ENCODE results near the gene MTOR.

Gene MTOR

DNA sequence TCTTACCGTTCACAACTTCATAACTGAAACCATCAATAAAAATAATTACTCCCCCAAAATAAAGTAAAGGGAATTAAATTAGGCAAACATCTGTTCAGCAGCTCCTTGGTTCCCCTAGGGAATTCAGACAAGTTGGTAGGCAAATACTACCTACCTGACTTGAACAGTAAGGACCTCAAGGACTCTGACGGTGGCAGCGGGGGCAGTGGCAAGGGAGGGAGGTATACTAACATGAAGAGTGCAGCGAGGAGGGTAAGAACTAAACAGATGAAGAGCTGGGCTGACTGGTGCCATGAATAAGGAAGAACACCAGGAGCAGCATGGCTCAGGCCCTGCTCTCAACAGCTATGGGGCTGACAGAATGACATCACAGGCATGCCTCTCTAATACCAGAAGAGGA lies 33.1 kb downstream of the MTOR start:
- DNase-seq (ENCODE audit: low read depth, low spot score), result no peak
- H3K27ac ChIP-seq, result no peak overlapping the region

DNA sequence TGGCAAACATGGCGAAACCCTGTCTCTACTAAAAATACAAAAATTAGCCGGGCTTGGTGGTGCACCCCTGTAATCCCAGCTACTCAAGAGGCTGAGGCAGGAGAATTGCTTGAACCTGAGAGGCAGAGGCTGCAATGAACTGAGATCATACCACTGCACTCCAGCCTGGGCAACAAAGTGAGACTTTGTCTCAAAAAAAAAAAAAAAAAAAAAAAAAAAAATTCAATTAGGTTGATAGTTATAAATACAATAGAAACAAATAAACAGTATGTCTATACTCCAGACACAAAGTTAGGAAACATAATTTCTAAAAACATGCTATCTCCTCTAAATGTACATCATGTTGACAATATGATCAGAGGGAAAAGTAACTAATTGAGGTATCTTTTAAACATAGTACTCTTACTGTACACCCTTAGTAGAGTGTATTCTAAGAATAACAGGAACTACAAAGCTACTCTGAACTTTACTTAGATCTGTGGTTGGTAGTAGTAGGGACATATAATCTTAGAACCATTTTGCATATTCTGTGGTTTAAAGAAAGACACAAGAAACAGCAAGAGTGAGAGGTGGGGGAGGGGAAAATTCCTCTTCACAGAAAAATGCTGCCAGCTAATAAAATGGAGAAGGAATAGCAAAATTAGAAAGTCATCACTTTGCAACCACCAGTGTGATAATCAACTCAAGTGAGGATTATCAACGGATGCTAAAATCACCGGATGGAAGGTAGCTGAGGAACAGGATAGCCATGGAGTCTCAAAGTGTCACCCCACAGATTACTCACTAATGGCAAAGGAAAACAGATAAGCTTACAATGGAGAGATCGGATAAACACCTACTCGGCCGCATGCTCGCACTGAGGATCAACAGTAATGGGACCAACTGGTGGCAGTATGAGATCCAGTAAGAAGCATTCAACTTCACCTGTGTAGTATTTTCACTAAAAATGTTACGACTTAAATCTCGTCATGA lies 35.0 kb downstream of the MTOR start:
- no peak for DNase-seq (ENCODE audit: low read depth, low spot score)
- H3K27ac ChIP-seq, result no peak overlapping the region

DNA sequence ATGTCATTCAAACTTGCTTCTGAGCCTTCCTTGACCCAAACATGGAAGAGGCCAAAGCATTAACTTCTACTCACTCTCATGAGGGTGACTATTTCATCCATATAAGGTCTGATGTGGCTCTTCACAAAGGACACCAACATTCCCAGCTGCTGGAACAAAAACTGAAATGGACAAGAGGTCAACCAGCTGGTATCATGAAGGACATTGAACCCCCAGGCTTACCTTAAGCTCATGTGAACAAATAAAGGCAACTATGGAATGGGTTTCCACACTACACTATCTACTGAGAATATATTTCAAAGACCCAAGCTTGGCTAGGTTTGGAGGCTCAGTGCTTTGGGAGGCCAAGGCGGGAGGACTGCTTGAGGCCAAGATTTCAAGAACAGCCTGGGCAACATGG lies 46.3 kb downstream of the MTOR start:
- H3K27ac ChIP-seq, result no peak overlapping the region
- DNase-seq (ENCODE audit: low read depth, low spot score), result no peak

DNA sequence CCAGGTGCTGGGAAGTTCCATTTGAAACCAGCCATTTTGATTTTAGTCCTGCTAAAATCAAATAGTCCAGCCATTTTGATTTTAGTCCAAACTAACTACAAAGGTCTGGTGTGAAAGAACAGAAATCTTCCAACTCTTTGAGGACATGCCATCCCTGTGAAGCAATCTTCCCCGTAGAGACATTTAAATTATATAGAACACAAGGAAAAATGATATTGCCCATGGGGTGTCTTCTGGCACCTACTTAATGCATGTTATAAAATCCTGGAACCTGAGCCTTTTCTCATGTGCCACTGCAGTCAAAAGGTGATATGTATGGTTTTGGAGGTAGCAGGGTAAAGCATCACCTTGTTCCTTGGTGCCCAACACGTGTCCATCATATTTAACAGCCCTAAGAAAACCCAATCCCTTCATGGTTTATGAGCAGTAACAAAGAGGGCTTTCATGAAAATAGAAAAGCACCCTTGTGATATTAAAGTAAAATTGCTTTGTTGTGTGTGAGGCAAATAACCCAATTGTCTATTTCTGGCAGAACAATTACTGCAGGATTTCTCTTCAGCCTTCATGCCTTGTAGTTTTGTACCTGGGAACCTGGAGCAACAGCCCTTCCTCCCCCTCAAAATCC lies 46.9 kb downstream of the MTOR start:
- H3K27ac ChIP-seq, result no peak overlapping the region
- DNase-seq (ENCODE audit: low read depth, low spot score), result no peak

GRCh38 chr1:11214698-11215380 lies 47.5 kb downstream of the MTOR start:
- no peak for DNase-seq (ENCODE audit: low read depth, low spot score)
- H3K27ac ChIP-seq, result no peak overlapping the region

DNA sequence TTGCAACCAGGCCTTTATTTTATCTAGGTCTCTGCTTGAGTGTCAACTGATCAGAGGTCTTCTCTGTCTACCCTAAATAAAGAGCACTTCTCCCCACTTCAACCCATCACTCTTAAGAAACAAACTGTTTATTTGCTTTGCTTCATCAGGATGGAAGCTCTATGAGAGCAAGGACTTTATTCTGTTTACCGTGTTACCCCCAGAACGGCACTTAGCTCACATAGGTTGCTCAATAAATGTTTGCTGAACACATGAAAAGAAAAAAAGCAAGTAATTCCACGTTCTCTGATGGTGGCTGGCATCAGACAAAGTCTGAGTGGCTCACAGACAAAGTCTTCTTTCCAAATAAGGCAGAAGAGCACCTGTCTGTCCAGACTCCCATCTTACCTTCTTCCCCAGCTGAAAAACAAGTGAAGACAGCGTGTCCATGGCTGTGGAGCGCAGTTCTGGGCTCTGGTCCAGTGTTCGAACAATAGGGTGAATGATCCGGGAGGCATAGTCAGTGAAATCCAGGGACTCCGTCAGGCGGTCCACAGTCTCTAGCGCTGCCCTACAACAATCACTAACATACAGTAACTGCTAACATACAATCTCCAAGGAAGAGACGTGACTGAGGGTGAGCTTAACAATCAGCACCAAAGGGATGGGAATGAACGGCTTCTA lies 50.3 kb downstream of the MTOR start:
- no peak overlapping the region for H3K27ac ChIP-seq
- no peak for DNase-seq (ENCODE audit: low read depth, low spot score)

DNA sequence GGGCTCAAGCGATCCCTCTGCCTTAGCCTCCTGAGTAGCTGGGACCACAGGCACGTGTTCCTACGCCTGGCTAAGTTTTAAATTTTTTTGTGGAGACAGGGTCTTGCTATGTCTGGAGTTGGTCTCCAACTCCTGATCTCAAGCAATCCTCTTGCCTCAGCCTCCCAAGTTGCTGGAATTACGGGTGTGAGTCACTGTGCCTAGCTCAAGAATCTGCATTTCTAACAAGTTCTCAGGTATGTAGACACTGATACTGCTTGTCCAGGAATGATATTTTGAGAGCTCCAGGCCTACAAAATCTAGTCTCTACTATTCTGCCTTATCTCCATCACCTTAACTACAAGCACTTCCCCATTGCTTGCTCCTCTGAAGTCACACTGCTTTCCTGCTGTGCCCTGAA lies 50.9 kb downstream of the MTOR start:
- no peak overlapping the region for H3K27ac ChIP-seq
- DNase-seq (ENCODE audit: low read depth, low spot score), result no peak

DNA sequence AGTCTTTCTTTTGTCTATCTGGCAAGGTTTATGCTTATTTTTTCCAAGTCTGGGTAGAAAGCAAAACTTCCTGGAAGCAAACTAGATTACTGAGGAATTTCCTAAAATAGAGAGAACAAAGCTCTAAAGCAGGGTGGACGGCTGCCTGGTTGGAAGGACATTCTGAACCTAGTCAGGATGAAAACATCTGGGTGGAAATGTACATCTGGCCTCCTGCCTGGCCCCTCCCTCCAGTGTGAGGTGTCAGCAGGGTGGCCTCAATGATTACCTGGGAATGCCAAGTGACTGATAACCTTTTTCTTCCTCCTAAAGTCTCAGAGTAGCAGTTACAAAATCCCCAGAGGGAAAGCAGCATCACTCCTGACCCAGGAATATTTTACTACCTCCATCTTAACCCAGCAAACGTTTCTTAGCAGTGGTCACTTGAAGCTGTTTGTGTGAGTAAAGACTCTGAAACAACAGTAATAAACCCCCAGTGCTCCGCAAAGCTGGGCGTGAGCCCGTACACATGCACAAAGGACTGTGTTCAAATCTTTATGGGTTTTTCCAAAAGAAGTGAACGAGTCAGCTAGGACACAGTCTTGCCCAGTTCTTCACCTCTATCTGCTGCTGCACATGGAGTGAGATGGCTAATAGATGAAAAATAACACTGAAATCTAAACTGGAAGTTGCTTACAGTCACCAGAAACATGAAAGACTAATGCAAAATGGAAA lies 54.3 kb downstream of the MTOR start:
- DNase-seq (ENCODE audit: low read depth, low spot score), result no peak
- peak overlapping the region; percentile 33 for H3K27ac ChIP-seq

- no peak for DNase-seq (ENCODE audit: low read depth, low spot score)
- no peak overlapping the region for H3K27ac ChIP-seq
Observed at GRCh38 chr1:11204396-11205190, 57.8 kb downstream of the MTOR start.

DNA sequence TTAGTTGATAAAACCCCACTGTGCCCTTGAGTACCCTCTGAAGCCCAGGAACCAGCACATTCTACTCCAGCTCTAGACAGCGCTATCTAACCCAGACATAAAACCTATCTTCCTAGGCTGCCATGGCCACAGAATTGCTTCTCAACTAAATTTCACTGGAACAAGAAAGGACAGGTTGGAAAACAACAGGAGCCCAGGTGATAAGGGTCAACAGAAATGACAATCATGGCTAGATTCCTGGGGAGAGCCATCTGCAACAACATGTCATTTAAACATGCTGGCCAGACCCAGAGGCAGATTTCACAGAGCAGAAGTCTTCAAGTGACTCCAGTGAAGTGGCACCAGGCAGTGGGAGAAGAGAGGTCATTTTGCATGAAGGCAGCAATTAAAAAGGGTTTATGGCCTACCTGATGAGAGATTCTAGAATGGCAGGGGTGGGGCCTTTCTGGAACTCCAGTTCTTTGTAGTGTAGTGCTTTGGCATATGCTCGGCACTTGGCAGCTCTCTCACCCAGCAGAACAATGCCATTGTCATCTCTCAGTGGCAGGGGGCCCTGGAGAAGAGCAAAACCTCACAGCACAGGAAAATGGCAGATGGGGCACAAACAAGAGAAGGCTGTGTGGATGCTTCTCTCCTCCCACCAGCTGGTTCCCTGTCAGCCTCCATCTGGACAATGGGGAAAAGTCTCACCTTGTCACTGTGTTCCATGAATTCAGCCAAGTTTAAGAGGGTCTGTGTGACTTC lies 63.3 kb downstream of the MTOR start:
- DNase-seq (ENCODE audit: low read depth, low spot score), result no peak

DNA sequence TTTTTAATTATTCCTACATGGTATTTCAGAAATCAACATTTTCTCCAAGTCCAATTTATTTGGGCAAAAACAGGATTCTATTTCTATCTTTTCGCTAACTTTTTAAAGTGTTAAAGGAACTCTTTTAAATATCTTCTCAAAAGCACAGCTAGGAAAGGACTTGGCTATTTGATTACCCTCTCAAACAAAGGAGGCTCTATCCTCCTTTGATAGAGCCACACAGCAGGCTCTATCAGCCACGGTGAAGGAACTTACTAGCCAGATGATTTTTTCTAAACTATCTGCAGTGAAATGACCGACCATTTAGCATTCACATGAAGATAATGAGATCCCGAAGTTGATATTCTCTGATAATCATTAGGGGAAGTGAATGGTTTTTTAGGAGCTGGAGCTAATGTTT lies 64.1 kb downstream of the MTOR start:
- DNase-seq (ENCODE audit: low read depth, low spot score), result no peak
- H3K27ac ChIP-seq, result no peak overlapping the region

More for the DNA sequence above, 63.3 kb downstream of the MTOR start:
- H3K27ac ChIP-seq, result no peak overlapping the region

DNA sequence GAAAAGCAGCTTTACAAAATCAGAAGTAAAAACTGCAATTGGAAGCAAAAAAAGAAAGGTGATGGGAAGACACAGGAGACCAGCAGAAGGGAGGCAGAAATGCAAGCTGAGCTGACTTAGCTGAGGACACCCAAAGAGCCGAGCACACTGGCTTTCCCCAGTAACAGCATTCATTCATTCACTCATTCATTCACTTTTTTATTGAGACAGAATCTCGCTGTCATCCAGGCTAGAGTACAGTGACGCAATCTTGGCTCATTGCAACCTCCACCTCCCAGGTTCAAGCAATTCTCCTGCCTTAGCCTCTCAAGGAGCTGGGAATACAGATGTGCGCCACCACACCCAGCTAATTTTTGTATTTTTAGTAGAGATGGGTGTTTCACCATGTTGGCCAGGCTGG lies 65.0 kb downstream of the MTOR start:
- DNase-seq (ENCODE audit: low read depth, low spot score), result no peak
- H3K27ac ChIP-seq, result no peak overlapping the region

- no peak for DNase-seq (ENCODE audit: low read depth, low spot score)
- H3K27ac ChIP-seq, result no peak overlapping the region
Observed at GRCh38 chr1:11196945-11197344, 65.4 kb downstream of the MTOR start.

GRCh38 chr1:11194407-11195176 lies 67.8 kb downstream of the MTOR start:
- no peak for DNase-seq (ENCODE audit: low read depth, low spot score)
- H3K27ac ChIP-seq, result no peak overlapping the region

DNA sequence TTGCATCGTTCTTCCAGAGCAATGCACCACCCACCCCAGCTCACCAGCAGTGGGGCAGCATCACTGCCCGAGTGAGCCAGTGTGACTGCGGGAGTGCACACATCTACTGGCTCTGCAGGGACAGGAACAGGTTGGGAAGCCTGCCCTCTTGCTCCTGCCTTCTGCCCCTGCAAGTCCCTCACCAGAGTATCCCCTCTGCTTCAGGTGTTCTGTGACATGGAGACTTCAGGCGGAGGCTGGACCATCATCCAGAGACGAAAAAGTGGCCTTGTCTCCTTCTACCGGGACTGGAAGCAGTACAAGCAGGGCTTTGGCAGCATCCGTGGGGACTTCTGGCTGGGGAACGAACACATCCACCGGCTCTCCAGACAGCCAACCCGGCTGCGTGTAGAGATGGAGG lies 69.0 kb downstream of the MTOR start:
- no peak overlapping the region for H3K27ac ChIP-seq
- DNase-seq (ENCODE audit: low read depth, low spot score), result no peak

DNA sequence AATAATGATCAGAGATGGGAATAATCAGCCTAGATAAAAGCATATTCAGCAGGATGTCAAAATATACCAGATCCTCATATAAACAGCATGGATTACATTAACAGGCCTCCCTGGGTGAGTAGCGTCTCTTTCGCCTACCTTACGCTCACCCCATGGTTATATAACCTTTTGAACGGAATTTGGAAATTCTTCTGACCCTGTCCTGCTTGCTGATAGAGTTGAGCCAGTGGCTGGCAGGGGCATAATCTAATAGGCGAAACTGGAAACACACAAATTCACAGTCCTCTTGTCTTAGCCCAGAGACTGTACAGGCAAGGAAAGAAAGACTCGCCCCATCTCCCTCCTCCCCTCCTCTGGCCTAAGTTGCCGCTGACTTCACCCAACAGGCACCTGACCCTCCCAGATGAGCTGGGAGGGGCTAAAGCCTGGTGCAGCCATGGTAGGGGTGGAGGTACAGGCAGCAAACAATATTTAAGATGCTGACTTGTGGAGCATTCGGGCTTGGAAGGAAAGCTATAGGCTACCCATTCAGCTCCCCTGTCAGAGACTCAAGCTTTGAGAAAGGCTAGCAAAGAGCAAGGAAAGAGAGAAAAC lies 73.4 kb downstream of the MTOR start, which contains the start of gene ANGPTL7:
Gene ANGPTL7, plus strand, starts transcription at position 498 of the 594 bp plus-strand sequence. CDS start 225 bp downstream, outside the sequence.
- H3K27ac ChIP-seq, result no peak within 1 kb of the TSS
- no peak for DNase-seq (ENCODE audit: low read depth, low spot score)

GRCh38 chr1:11188381-11188780 lies 74.0 kb downstream of the MTOR start:
- H3K27ac ChIP-seq, result no peak overlapping the region
- DNase-seq (ENCODE audit: low read depth, low spot score), result no peak
